Thoracic aorta (tissue), 2 donors: Measurements from ENCODE around the gene CLOCK. TPM values are rescaled to one million over a fixed set of nuclear protein-coding genes. Genes with fewer than 3 reads are reported as not detected.

Experiments
- ATAC-seq: fragments of 150-250 bp; one replicate; pipeline ENCODE4 v1.8.0; 2017; ENCODE audit warnings: low read depth; ENCODE audit not compliant: insufficient number of reproducible peaks, low FRiP score
- DNase-seq: peaks from one replicate; pipeline ENCODE4 v3.0.0-alpha.2; 2020; ENCODE audit warnings: low spot score
- H3K27ac ChIP-seq, 2 donors: fragments of 200-600 bp; sonication (generic); 1 replicate in 1 of 2; 2 replicates in 1 of 2; pipeline ENCODE4 v1.5.1; 2016; ENCODE audit warnings: mild to moderate bottlenecking in 2 of 2, moderate library complexity in 2 of 2
- H3K27me3 ChIP-seq: fragments of 200-600 bp; sonication (generic); replicated peaks from 2 replicates; pipeline ENCODE4 v1.6.0; 2016; ENCODE audit warnings: mild to moderate bottlenecking; ENCODE audit not compliant: insufficient read depth
- H3K36me3 ChIP-seq: fragments of 200-600 bp; sonication (generic); one replicate; pipeline ENCODE4 v1.5.1; 2016
- H3K4me1 ChIP-seq, 2 donors: fragments of 200-600 bp; sonication (generic); 1 replicate in 1 of 2; 2 replicates in 1 of 2; pipeline versions ENCODE4 v1.5.1 to v1.6.0; 2016; ENCODE audit warnings: low read depth in 2 of 2, mild to moderate bottlenecking in 1 of 2; ENCODE audit not compliant: control insufficient read depth in 1 of 2
- H3K4me3 ChIP-seq: fragments of 200-600 bp; sonication (generic); 2 replicates; pipeline ENCODE4 v1.5.1; 2016; ENCODE audit warnings: mild to moderate bottlenecking
- H3K9me3 ChIP-seq: fragments of 200-600 bp; sonication (generic); 2 replicates; pipeline ENCODE4 v1.5.1; 2016
- CTCF ChIP-seq: fragments of 200-600 bp; sonication (generic); IDR thresholded peaks from one replicate; pipeline ENCODE4 v1.5.1; 2019; ENCODE audit warnings: antibody characterized with exemption
- total RNA-seq, 2 donors: library from RNA; depleted of rRNA; stranded (reverse); fragments of >200 nt; gene quantifications; one replicate each; pipeline versions ENCODE4 v1.1.0 to v1.2.3, GENCODE V29; 2016

The CLOCK gene
- total RNA-seq, 2 donors from 2014 or later: 22.9 to 35.3 TPM

- no peak overlapping the region for H3K4me3 ChIP-seq
- H3K27ac ChIP-seq: no peak overlapping the region
- H3K4me1 ChIP-seq: no peaks in the 10 kb centered on the region
- peaks cover 10% of the 10 kb centered on the region for H3K9me3 ChIP-seq
- no peaks in the 10 kb centered on the region for H3K27me3 ChIP-seq
- TF ChIP-seq CTCF: no peak
- no peak for DNase-seq
- H3K36me3 ChIP-seq: no peaks in the 10 kb centered on the region
- no peak for ATAC-seq
These were observed 28.8 kb upstream of the CLOCK start for GRCh38 chr4:55575513-55575912.

GRCh38 chr4:55574252-55574651 lies 27.5 kb upstream of the CLOCK start:
- Histone ChIP-seq H3K27ac (no peak overlapping the region), H3K9me3 (peaks cover 10% of the 10 kb centered on the region), H3K36me3 (no peaks in the 10 kb centered on the region), H3K4me3 (no peak overlapping the region), H3K27me3 (no peaks in the 10 kb centered on the region), H3K4me1 (no peaks in the 10 kb centered on the region)
- no peak for TF ChIP-seq CTCF
- no peak for ATAC-seq
- DNase-seq: no peak

- no peak for TF ChIP-seq CTCF
- Histone ChIP-seq H3K27me3 (no peaks in the 10 kb centered on the region), H3K4me1 (no peaks in the 10 kb centered on the region), H3K36me3 (no peaks in the 10 kb centered on the region), H3K4me3 (no peak overlapping the region), H3K27ac (no peak overlapping the region), H3K9me3 (peaks cover 10% of the 10 kb centered on the region)
- DNase-seq (no peak), ATAC-seq (no peak)
These were observed 25.1 kb upstream of the CLOCK start for GRCh38 chr4:55571806-55572205.

GRCh38 chr4:55568905-55569504 lies 22.3 kb upstream of the CLOCK start:
- no peak for DNase-seq
- Histone ChIP-seq H3K27me3 (no peaks in the 10 kb centered on the region), H3K4me3 (no peak overlapping the region), H3K4me1 (no peaks in the 10 kb centered on the region), H3K27ac (no peak overlapping the region), H3K9me3 (no peaks in the 10 kb centered on the region), H3K36me3 (no peaks in the 10 kb centered on the region)
- ATAC-seq: no peak
- no peak for TF ChIP-seq CTCF

GRCh38 chr4:55561889-55562288 lies 15.2 kb upstream of the CLOCK start:
- H3K27me3 ChIP-seq: no peaks in the 10 kb centered on the region
- ATAC-seq (no peak), DNase-seq (no peak)
- no peaks in the 10 kb centered on the region for H3K4me1 ChIP-seq
- no peak overlapping the region for H3K4me3 ChIP-seq
- TF ChIP-seq CTCF: no peak
- H3K27ac ChIP-seq: no peak overlapping the region
- no peaks in the 10 kb centered on the region for H3K36me3 ChIP-seq
- H3K9me3 ChIP-seq: no peaks in the 10 kb centered on the region
